Measurements from ENCODE around the gene KRT79.

- no peak for TF ChIP-seq REST (IDR thresholded peaks at IDR 0.05; ENCODE audit: insufficient read depth in 1 of 2, low read depth in 2 of 2, low read length in 1 of 2)
- TF ChIP-seq CTCF (IDR thresholded peaks at IDR 0.05): no peak
- no peak for TF ChIP-seq TCF7L2 (IDR thresholded peaks at IDR 0.05; ENCODE audit: low read depth, low read length)
These were observed 14.6 kb upstream of the KRT79 start, which contains the start of gene KRT78 for GRCh38 chr12:52848661-52849255.

All from Panc1 (cell line).